K562 (cell line): ENCODE measurements around the gene CLHC1.

Experiments used
- CEBPB ChIP-seq: fragments of 450-650 bp; IDR thresholded peaks from 2 replicates; pipeline ENCODE4 v1.6.1; 2016; ENCODE audit warnings: missing genetic modification characterization, missing compliant biosample characterization
- CTCF ChIP-seq, 3 experiments: IDR thresholded peaks in 2 of 3; conservative IDR thresholded peaks in 1 of 3; 2 replicates each; pipeline ENCODE4 v1.5.1; 2011 to 2012; ENCODE audit warnings: low read length in 3 of 3, mild to moderate bottlenecking in 3 of 3, control low read depth in 2 of 3, improper control_type of control experiment in 1 of 3, inconsistent platforms in 1 of 3, low read depth in 1 of 3, mixed read lengths in 1 of 3, moderate library complexity in 1 of 3; ENCODE audit not compliant: insufficient read depth in 2 of 3
- NFYB ChIP-seq: IDR thresholded peaks from 2 replicates; pipeline ENCODE4 v1.6.1; 2011; ENCODE audit warnings: mild to moderate bottlenecking, moderate library complexity; ENCODE audit not compliant: insufficient read length; ENCODE audit errors: extremely low read depth

- TF ChIP-seq NFYB (no peak), CEBPB (tag) (no peak), CTCF (IDR thresholded peaks at IDR 0.05 in 2 of 3, conservative IDR thresholded peaks at IDR 0.05 in 1 of 3; ENCODE audit: insufficient read depth in 2 of 3, low read depth in 1 of 3, low read length in 3 of 3) (no peak)
Measured at GRCh38 chr2:55162284-55163006, 69.6 kb downstream of the CLHC1 start.
